ENCODE data around the gene MFN2.
"Not testable (repeated sequence)": the region's sequence is repeated elsewhere in the genome, so short reads cannot be mapped to it uniquely, and the experiment has no call there.

The MFN2 gene

GRCh38 chr1:11979851-11980675, at the start of gene MFN2:
Gene MFN2, plus strand, starts transcription at chr1:11980444. Its CDS starts 8,725 bp downstream, at chr1:11989169.
- peak; percentile 94 for DNase-seq

GRCh38 chr1:11930571-11931445, 49.4 kb upstream of the MFN2 start:
- no peak for DNase-seq

DNA sequence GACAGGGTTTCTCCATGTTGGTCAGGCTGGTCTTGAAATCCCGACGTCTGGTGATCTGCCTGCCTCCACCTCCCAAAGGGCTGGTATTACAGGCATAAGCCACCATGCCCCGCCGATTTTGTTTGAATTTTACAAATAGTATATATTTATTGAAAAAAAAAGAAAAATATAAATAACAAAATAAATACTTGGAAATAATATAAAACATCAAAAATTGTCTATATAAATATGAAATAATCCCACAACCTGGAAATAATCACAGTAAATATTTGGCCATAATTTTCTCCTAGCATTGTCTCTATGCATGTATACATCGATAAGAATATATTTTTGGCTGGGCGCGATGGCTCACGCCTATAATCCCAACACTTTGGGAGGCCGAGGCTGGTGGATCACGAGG, 48.4 kb upstream of the MFN2 start:
- DNase-seq = no peak

DNA sequence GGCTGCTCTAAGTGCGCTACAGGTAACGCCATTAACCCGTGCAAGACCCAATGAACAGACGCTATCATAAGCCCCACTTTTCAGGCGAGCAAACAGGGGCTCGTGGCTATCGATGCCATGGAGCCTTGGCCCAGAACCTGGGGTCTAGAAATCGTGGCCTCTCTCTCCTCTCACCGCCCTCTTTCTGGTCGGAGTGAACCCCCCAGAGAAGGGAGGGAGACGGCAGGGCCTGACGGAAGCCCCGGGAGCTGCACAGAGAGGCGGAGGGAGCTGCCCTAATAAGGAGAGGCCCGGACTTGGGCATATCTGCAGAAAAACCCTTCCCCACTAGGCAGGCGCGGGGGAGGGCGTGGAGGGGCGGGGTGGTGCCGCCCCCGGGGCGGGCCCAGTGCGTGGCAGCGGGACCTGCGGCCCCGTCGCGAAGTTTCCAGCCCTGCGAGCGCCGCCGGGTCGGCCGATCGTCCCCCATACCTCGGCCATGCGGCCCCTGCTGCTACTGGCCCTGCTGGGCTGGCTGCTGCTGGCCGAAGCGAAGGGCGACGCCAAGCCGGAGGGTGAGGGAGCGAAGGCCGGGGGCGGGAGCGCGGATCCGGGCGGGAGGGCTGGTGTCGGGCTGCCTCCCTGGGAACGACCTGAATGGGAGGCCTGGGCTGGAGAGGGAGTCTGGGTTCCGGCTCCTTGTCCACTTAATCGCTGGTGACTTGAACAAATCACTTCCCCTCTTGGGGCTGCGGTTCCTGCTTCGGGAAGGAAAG, 45.8 kb upstream of the MFN2 start, which contains the start of gene PLOD1:
Gene PLOD1 (plus strand): TSS at position 416 of the 755 bp plus-strand sequence. CDS start 63 bp downstream, at position 479.
- DNase-seq = peak; percentile 67

DNA sequence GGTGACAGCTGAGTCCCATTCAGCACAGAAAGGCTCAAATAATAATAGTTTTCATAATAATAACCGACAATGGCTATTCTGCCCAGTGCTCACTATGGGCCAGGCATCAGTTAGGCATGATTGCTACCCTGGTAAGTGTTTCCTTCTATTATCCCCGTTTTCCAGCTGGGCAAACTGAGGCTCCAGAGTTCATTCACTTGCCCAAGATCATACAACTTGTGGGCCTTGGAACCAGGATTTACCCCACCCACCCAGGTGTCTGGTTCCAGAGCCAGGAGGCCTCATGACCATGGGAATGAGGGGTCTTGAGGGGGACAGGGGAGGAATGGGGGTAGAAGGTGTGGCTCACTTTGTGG, 45.2 kb upstream of the MFN2 start:
- DNase-seq = no peak

GRCh38 chr1:11935733-11936132, 44.5 kb upstream of the MFN2 start:
- DNase-seq = not testable (repeated sequence)

DNA sequence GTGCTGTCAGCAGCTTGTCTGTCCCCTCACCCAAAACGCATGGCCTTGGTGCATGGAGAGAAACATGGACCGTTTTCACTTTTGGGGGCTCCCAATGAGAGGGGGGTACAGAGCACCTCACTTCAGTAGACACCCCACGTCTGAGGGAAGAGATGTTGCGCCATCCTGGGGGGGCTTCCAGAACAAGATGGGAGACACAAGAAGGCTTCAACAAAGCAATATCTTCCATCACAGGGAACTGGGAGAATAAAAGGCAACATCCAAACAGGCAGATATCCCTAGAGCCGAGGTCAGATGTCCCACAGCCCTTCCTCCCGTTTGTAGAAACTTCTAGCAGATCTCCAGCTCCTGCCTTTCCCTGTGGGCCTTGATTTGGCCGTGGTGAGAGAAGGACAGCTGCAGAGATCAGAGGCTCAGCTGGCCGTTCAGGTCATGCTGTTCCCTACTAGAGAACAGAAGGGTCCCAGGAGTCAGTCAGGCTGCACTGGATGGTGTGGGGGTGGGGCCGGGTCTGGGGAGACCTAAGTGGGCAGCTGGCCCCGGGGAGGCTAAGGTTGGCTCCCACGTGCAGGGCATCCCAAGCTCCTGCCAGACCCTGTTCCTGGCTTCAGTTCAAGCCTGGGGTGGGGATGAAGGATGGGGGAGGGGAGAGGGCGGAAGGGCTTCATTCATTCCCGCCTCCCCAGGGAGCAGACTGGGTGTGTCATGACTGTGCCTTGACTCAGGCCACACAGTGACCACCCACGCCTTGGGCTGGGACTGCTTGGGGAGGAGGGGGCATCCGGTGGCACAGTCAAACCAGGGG, 41.3 kb upstream of the MFN2 start:
- no peak for DNase-seq

DNA sequence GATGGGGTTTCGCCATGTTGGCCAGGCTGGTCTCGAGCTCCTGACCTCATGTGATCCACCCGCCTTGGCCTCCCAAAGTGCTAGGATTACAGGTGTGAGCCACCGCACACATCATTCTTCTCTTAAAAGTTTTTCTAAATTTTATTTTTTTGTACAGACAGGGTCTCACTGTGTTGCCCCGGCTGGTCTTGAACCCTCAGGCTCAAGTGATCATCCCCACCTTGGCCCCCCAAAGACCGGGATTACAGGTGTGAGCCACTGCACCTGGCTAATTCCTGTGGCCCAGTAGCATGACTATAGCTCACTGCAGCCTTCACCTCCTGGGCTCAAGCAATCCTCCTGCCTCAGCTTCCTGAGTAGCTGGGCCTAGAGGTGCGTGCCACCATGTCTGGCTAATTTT, 40.5 kb upstream of the MFN2 start:
- DNase-seq = not testable (repeated sequence)

DNA sequence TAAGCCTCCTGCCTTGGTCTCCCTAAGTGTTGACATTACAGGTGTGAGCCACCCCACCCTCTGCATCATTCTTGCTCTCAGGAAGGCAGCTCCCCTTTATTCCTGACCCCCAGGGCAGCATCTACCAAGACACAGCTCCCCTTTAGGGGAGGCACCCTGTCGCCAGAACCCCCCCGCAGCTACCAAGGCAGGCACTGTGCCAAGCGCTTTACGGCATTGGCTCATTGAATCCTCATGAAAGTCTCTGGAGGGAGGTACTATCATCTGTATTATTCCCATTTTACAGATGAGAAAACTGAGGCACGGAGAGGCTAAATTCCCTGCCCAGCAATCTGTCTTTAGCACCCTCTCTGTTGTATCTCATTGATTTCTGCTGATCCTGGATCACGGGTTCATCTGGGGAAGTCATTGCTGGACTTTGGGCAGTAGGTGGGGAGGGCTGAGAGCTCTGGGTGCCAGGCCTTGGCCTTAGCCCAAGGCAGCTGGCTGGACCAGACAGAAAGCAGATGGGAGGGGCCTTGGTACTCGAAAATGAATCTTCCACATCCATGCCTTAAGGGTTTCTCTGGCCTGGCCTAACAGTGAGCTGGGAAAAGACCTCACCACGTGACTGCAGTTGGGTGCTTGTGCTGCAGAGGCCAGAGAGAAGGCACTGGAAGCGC, 39.9 kb upstream of the MFN2 start:
- no peak for DNase-seq

DNA sequence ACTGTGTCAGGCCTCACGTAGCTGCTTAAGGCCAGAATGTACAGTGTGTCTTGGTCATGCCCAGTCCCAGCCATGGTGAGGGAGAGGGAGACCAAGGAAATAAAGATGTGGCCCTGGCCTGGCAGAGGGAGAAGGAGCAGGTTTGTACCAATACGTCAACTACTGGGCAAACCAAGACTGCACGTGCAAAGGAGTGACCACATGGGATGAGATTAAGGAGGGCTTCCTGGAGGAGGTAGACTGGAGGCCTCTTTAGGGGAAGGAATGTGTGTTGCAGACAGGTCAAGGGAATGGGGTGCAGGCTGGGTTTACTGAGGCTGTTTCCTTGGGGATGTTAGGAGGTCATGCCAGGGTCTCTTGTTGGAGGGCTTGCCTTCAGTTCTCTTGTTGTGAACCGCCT, 38.0 kb upstream of the MFN2 start:
- DNase-seq = no peak

- no peak for DNase-seq
Observed at GRCh38 chr1:11943619-11944018, 36.6 kb upstream of the MFN2 start.

DNA sequence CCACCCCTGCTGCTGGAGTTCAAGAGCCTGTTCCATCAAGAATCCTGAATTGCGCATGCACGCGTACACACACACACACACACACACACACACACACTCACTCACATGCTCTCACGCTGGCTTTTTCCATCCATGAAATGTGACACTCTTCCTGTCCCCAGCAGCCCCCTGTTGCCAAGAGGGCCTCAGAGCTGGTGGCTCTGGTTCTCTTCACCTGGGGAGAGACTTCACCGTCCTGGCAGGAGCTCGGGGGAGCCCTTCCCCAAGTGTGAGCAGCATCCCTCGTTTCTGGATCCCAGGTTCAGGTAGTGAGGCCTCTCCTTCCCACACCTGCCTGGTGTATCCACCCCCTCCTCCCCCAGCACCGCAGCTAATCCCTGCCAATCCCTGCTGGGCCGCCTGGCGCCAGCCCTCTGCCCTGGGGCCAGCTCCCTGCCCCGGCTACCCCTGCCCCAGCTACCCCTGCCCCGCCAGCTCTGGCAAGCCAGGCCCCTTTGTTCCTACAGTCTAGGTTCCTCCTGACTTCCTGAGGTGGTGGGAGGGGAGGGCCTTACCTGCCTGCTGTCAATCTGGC, 35.8 kb upstream of the MFN2 start:
- peak; percentile 69 for DNase-seq

DNA sequence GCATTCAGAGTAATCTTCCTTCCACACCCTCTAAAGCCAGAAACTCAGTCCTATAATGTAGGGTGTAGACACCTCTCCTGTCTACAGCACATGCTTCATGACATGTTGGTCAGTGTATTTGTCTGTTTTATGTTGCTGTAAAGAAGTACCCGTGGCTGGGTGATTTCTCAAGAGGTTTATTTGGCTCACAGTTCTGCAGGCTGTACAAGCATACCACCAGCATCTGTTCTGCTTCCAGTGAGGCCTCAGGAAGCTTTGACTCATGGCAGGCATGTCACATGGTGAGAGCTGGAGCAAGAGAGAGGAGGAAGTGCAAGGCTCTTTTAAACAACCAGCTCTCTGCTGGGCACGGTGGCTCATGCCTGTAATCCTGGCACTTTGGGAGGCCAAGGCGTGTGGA, 33.6 kb upstream of the MFN2 start:
- DNase-seq = no peak

DNA sequence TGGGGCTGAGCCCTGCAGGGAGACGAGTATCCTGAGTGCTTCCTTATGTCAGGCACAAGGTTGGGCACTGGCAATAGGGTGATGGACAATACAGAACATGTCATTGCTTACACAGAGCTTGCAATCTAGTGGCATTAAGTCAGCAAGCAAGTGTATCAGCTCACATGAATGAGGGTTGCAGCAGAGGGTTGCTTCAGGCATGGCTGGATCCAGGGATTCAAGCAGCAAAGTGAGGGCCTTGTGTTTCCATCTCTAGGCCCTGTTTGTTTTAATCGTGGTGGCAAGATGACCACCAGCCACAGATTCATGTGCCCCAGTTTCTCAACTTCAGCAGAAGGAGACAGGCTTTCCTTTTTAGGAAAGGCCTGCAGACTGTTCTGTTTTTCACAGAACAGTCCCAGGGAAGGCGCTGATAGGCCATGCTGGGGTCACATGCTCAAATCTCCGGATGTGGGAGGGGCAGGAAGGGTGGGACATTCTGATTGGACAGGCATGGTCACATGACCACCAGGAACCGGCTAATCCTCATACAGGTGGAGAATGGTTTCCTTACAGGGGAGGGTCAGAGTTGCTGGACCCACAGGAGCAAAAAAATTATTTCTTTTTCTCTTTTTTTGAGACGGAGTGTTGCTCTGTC, 31.3 kb upstream of the MFN2 start:
- no peak for DNase-seq

DNA sequence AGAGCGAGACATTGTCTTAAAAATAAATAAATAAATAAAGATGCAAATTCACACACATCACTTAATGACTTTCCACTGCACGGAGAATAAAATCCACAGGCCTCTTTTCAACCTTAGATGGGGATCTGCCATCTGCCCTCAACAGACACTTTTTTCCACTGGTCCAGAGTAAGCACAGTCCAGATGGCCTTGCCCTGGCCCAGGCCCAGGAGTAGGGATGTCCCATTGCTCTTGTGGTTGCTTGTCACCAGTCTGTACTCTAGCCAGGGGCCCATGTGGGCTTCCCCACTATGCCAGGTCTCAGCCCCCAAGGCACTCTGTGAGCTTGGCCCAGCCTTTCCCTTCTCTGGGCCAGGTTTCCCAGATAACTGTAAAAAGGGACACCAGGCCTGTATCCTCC, 28.3 kb upstream of the MFN2 start:
- DNase-seq = no peak

DNA sequence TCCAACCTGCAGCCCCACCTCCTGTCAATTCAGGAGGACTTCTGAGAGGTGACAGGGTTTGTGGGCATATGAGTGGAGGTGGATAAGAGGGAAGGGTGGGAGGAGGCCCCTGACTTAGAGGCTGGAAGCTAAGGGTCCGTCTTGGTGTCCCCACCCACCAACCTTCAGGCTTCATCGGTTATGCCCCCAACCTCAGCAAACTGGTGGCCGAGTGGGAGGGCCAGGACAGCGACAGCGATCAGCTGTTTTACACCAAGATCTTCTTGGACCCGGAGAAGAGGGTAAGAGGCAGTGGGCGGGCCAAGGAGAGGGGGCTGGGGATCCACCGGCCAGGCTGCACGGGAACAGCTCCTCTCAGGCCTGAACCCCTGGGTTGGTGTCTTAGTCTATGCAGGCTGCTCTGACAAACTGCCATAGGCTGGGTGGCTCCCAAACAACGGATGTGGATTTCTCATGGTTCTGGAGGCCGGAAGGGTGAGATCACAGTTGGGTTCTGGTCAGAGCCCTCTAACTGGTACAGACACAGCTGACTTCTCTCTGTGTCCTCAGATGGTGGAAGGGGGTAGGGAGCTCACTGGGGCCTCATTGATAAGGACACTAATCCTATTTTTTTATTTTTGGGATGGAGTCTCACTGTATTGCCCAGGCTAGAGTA, 27.7 kb upstream of the MFN2 start:
- no peak for DNase-seq

DNA sequence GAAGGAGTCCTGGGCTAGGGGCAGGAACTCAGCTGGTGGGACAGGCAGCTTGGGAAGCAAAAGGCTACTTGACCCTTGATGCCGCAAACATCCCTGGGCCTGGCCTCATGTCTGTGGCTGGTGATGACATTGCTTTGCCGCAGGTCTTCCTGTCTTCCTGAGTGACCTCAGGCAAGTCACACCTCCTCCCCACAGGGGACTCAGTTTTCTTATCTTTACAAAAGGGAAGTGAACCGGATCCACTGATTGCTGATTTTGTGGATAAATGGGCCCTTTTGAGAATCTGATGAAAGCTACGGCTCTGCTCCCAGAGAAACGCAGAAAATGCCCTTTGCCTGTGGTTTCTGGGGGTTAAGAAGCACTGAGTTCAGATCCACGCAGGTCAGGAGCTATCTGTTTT, 25.0 kb upstream of the MFN2 start:
- DNase-seq = no peak

DNA sequence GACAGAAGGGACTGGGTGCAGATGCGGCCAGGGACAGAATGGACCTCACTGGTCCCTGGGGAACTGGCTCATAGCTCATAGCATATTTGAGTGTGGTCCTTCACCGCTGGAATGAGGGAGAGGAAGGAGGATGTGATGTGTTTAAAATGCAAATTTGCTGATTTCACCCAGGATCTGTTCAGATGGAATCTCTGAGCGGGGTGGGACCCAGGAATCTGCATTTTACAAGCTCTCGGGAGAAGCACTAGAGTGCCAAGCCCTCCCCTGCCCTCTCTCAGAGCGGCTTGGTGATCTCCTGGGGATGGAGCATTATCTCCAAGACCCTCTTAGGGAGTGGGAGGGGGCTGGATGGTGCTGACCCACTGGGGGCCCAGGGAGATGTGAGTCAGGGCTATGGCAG, 22.8 kb upstream of the MFN2 start:
- DNase-seq = no peak

DNA sequence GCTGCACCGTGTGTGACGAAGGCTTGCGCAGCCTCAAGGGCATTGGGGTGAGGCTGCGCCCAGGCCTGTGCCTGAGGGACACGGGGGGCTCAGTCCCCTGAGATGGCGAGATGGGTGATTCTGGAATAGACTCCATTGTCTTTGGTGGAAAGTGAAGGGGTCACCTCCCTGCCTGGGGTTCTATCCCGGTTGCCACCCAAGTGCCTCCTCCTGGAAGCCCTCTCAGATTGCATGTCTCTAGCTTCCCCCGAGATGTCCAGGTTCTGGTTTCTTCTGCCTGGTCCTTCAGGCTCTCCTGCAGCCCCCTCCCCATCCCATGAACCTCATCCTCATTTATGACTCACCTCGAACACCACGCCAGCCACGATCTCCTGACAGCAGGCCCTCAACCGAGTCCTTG, 22.3 kb upstream of the MFN2 start:
- DNase-seq = no peak

GRCh38 chr1:11960276-11960675, 20.0 kb upstream of the MFN2 start:
- DNase-seq = no peak
